Mesenchymal stem cell (in vitro differentiated cells and primary cell): ENCODE measurements around the gene SNORC.

ENCODE experiments used
- DNase-seq: peaks from one replicate; pipeline ENCODE4 v3.0.0-alpha.2; 2013
- H2AFZ ChIP-seq: one replicate; pipeline ENCODE4 v1.6.1; 2013; ENCODE audit warnings: low read depth, mild to moderate bottlenecking, control low read depth, inconsistent platforms, low read length, moderate library complexity
- H2AK5ac ChIP-seq: 2 replicates; pipeline ENCODE4 v1.6.1; 2013; ENCODE audit warnings: low read length, moderate library complexity, mild to moderate bottlenecking, inconsistent platforms; ENCODE audit not compliant: severe bottlenecking
- H2BK120ac ChIP-seq: one replicate; pipeline ENCODE4 v1.6.1; 2013; ENCODE audit warnings: low read depth, mild to moderate bottlenecking, inconsistent platforms, low read length, moderate library complexity
- H2BK12ac ChIP-seq, 2 experiments: one replicate each; pipeline ENCODE4 v1.6.1; 2013; ENCODE audit warnings: inconsistent platforms in 2 of 2, low read length in 2 of 2, mild to moderate bottlenecking in 2 of 2, moderate library complexity in 2 of 2, control low read depth in 1 of 2
- H2BK15ac ChIP-seq: one replicate; pipeline ENCODE4 v1.6.1; 2013; ENCODE audit warnings: mild to moderate bottlenecking, low read depth, inconsistent platforms; ENCODE audit not compliant: poor library complexity, severe bottlenecking
- H2BK5ac ChIP-seq: 2 replicates; pipeline ENCODE4 v1.6.1; 2013; ENCODE audit warnings: low read depth, mild to moderate bottlenecking, low read length, control low read depth, inconsistent platforms; ENCODE audit not compliant: poor library complexity, severe bottlenecking
- H3K14ac ChIP-seq, 2 experiments: one replicate each; pipeline ENCODE4 v1.6.1; 2013; ENCODE audit warnings: inconsistent platforms in 2 of 2, low read length in 2 of 2, control low read depth in 1 of 2, mild to moderate bottlenecking in 1 of 2, moderate library complexity in 1 of 2
- H3K18ac ChIP-seq, 2 experiments: one replicate each; pipeline ENCODE4 v1.6.1; 2013; ENCODE audit warnings: inconsistent platforms in 2 of 2, low read length in 2 of 2, control low read depth in 1 of 2, low read depth in 1 of 2, mild to moderate bottlenecking in 1 of 2
- H3K23ac ChIP-seq, 2 experiments: one replicate each; pipeline ENCODE4 v1.6.1; 2013; ENCODE audit warnings: inconsistent platforms in 2 of 2, low read length in 2 of 2, mild to moderate bottlenecking in 2 of 2, moderate library complexity in 2 of 2, control low read depth in 1 of 2
- H3K27ac ChIP-seq: 2 replicates; pipeline ENCODE4 v1.5.1; 2013; ENCODE audit warnings: mild to moderate bottlenecking, moderate library complexity, low read length, control low read depth, inconsistent platforms; ENCODE audit not compliant: poor library complexity, severe bottlenecking
- H3K27me3 ChIP-seq, 2 experiments: 2 replicates each; pipeline versions ENCODE4 v1.6.1 to v1.7.0; 2013; ENCODE audit warnings: low read length in 2 of 2, mild to moderate bottlenecking in 2 of 2, moderate library complexity in 2 of 2, control low read depth in 1 of 2, inconsistent platforms in 1 of 2; ENCODE audit not compliant: control insufficient read depth in 1 of 2, insufficient read depth in 1 of 2
- H3K36me3 ChIP-seq, 2 experiments: 2 replicates each; pipeline versions ENCODE4 v1.6.1 to v1.7.0; 2013; ENCODE audit warnings: low read length in 2 of 2, control low read depth in 1 of 2, inconsistent platforms in 1 of 2, low read depth in 1 of 2, mild to moderate bottlenecking in 1 of 2; ENCODE audit not compliant: insufficient read depth in 2 of 2, control insufficient read depth in 1 of 2
- H3K4ac ChIP-seq, 2 experiments: one replicate each; pipeline ENCODE4 v1.6.1; 2013; ENCODE audit warnings: inconsistent platforms in 2 of 2, low read length in 2 of 2, mild to moderate bottlenecking in 2 of 2, moderate library complexity in 2 of 2, control low read depth in 1 of 2, low read depth in 1 of 2
- H3K4me1 ChIP-seq: 2 replicates; pipeline ENCODE4 v1.6.1; 2013; ENCODE audit warnings: low read depth, low read length, control low read depth; ENCODE audit not compliant: control insufficient read depth, insufficient read depth
- H3K4me2 ChIP-seq: 2 replicates; pipeline ENCODE4 v1.6.1; 2013; ENCODE audit warnings: low read length, mild to moderate bottlenecking, inconsistent platforms; ENCODE audit not compliant: poor library complexity, severe bottlenecking
- H3K4me3 ChIP-seq, 2 experiments: 2 replicates each; pipeline versions ENCODE4 v1.5.1 to v1.7.0; 2013; ENCODE audit warnings: low read length in 2 of 2, mild to moderate bottlenecking in 2 of 2, control low read depth in 1 of 2, low read depth in 1 of 2; ENCODE audit not compliant: insufficient read depth in 1 of 2
- H3K79me1 ChIP-seq: replicated peaks from 2 replicates; pipeline ENCODE4 v1.6.1; 2013; ENCODE audit warnings: mild to moderate bottlenecking, control low read depth, low read length, inconsistent platforms; ENCODE audit not compliant: poor library complexity, severe bottlenecking
- H3K9ac ChIP-seq: 2 replicates; pipeline ENCODE4 v1.7.0; 2013; ENCODE audit warnings: mild to moderate bottlenecking, low read length, moderate library complexity
- H3K9me3 ChIP-seq: 2 replicates; pipeline ENCODE4 v1.7.0; 2013; ENCODE audit warnings: mild to moderate bottlenecking, low read length; ENCODE audit not compliant: control insufficient read depth
- H4K8ac ChIP-seq: one replicate; pipeline ENCODE4 v1.6.1; 2013; ENCODE audit warnings: inconsistent platforms, mild to moderate bottlenecking, low read length, moderate library complexity
- H4K91ac ChIP-seq: one replicate; pipeline ENCODE4 v1.6.1; 2013; ENCODE audit warnings: mild to moderate bottlenecking, low read length, inconsistent platforms
- WGBS: methylation state at CpG from one replicate; pipeline ENCODE4 v1.1.7; 2013; ENCODE audit warnings: mixed read lengths; 5-methylcytosine and 5-hydroxymethylcytosine counted together

Gene SNORC

GRCh38 chr2:232882505-232883115 is 12.5 kb downstream of the SNORC start:
- Histone ChIP-seq H3K9ac (no peak overlapping the region), H3K4me2 (no peak overlapping the region), H2AK5ac (no peak overlapping the region), H3K27ac (no peak overlapping the region), H4K8ac (no peak overlapping the region), H2BK120ac (no peak overlapping the region), H3K79me1 (no peaks in the 10 kb centered on the region), H3K27me3 (peaks cover 5 to 26% of the 10 kb centered on the region in 2 experiments), H2BK5ac (no peak overlapping the region), H3K18ac (no peak overlapping the region), H3K9me3 (no peaks in the 10 kb centered on the region), H2BK12ac (no peak overlapping the region), H2AFZ (no peak overlapping the region), H3K4me1 (peaks cover 5% of the 10 kb centered on the region), H3K36me3 (peaks cover 0 to 20% of the 10 kb centered on the region in 2 experiments), H3K14ac (no peak overlapping the region), H4K91ac (no peak overlapping the region), H2BK15ac (no peak overlapping the region), H3K23ac (no peak overlapping the region), H3K4ac (no peak overlapping the region), H3K4me3 (no peak overlapping the region)
- 94% methylated on average over 17 of the region's 20 CpGs for WGBS
- no peak for DNase-seq

DNA sequence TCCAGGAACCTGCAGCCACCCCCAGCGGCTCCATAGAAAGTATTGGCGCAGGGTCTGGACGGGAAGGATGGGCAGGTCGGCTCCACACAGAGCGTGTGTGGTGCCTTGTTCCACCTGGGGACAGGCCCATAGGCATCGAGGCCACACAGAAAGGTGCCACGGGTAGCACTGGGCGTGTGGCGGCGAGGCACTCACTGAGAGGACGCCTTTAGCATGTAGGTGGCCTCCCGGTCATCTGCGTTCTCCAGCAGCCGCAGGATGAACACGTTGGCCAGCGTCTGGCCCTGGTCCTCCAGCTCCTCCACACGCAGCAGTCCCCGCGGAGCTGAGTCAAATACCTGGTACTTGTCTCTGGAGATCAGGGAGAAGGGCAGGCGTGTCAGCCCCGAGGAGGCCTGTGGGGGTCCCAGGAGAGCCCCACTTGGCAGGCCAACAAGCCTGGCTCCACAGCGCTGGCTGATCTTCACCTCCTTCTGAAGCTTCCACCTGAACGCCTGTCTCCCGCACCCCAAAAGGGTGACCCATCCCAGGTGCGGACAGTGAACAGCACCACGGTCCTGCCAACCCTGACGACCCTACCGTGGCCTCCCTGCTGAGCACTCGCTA is 13.2 kb downstream of the SNORC start:
- no peaks in the 10 kb centered on the region for H3K9me3 ChIP-seq
- peaks cover 7% of the 10 kb centered on the region for H3K4me1 ChIP-seq
- H2BK120ac ChIP-seq = no peak overlapping the region
- H2BK12ac ChIP-seq = no peak overlapping the region
- peak overlapping the region in 1 of 2 experiments; percentile 15 for H3K4me3 ChIP-seq
- no peak overlapping the region for H2AFZ ChIP-seq
- H3K4ac ChIP-seq = no peak overlapping the region
- H2BK5ac ChIP-seq = no peak overlapping the region
- H3K14ac ChIP-seq = no peak overlapping the region
- H3K23ac ChIP-seq = no peak overlapping the region
- no peak overlapping the region for H4K91ac ChIP-seq
- no peak overlapping the region for H2BK15ac ChIP-seq
- H3K27me3 ChIP-seq = peaks cover 5 to 27% of the 10 kb centered on the region in 2 experiments
- no peak overlapping the region for H3K9ac ChIP-seq
- H4K8ac ChIP-seq = no peak overlapping the region
- no peak overlapping the region for H3K27ac ChIP-seq
- no peak overlapping the region for H2AK5ac ChIP-seq
- no peak for DNase-seq
- H3K4me2 ChIP-seq = no peak overlapping the region
- H3K18ac ChIP-seq = no peak overlapping the region
- no peaks in the 10 kb centered on the region for H3K79me1 ChIP-seq
- H3K36me3 ChIP-seq = peaks cover 0 to 20% of the 10 kb centered on the region in 2 experiments
- 96% methylated on average over 29 of the region's 29 CpGs for WGBS

GRCh38 chr2:232884001-232884421 is 13.9 kb downstream of the SNORC start:
- Histone ChIP-seq H2AK5ac (no peak overlapping the region), H3K18ac (no peak overlapping the region), H3K4me3 (no peak overlapping the region), H3K27ac (no peak overlapping the region), H2BK12ac (no peak overlapping the region), H3K9me3 (no peaks in the 10 kb centered on the region), H3K36me3 (peaks cover 0 to 20% of the 10 kb centered on the region in 2 experiments), H2BK5ac (no peak overlapping the region), H2AFZ (no peak overlapping the region), H4K8ac (no peak overlapping the region), H3K14ac (no peak overlapping the region), H3K27me3 (peaks cover 5 to 27% of the 10 kb centered on the region in 2 experiments), H3K4ac (no peak overlapping the region), H3K23ac (no peak overlapping the region), H4K91ac (no peak overlapping the region), H3K79me1 (no peaks in the 10 kb centered on the region), H2BK120ac (no peak overlapping the region), H2BK15ac (no peak overlapping the region), H3K4me2 (no peak overlapping the region), H3K9ac (no peak overlapping the region), H3K4me1 (peaks cover 10% of the 10 kb centered on the region)
- 87% methylated on average over 11 of the region's 11 CpGs for WGBS
- DNase-seq = no peak

DNA sequence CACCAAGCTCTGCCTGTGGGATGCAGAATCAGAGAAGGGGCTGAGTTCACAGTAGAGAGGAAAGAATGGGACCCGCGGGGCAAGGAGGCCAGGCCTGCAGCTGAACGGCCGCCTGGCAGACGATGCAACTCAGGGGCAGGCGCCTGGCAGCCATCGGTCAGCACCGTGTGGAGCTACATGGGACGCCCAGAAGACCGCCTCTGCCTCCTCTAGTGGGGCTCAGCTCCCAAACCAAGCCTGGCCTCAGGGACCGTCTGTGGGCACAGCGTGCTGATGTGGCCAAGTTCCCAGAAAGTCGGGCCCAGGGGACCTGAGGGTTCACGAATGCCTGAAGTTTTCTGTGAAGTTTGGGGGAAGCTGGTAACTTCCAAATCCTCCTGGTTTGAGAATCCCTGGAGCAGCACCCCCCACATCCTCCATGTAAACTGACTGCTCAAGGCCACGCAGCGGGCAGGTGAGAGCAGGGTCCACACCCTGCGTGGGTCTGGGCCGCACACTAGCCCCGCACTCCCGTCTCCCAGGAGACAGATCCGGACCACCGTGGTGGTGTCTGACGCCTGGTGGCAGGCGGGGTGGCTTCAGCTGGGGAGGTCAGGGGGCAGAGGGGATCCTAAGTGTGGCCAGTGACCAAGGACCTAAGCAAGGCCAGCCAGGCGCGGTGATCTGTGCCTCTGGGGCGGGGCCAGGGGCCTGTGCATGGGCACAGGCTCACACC is 14.6 kb downstream of the SNORC start:
- no peak overlapping the region for H4K91ac ChIP-seq
- peak overlapping the region; percentile 12 for H2BK15ac ChIP-seq
- H3K4ac ChIP-seq = no peak overlapping the region
- peaks cover 10% of the 10 kb centered on the region for H3K4me1 ChIP-seq
- H3K27me3 ChIP-seq = peaks cover 5 to 29% of the 10 kb centered on the region in 2 experiments
- H3K36me3 ChIP-seq = peaks cover 0 to 16% of the 10 kb centered on the region in 2 experiments
- H3K9ac ChIP-seq = no peak overlapping the region
- no peak overlapping the region for H3K14ac ChIP-seq
- no peaks in the 10 kb centered on the region for H3K79me1 ChIP-seq
- 94% methylated on average over 24 of the region's 27 CpGs for WGBS
- no peak overlapping the region for H3K4me2 ChIP-seq
- no peak overlapping the region for H2BK12ac ChIP-seq
- no peak overlapping the region for H3K18ac ChIP-seq
- no peaks in the 10 kb centered on the region for H3K9me3 ChIP-seq
- H3K23ac ChIP-seq = no peak overlapping the region
- no peak for DNase-seq
- no peak overlapping the region for H3K4me3 ChIP-seq
- H2BK5ac ChIP-seq = no peak overlapping the region
- H3K27ac ChIP-seq = no peak overlapping the region
- no peak overlapping the region for H2AK5ac ChIP-seq
- no peak overlapping the region for H2BK120ac ChIP-seq
- H2AFZ ChIP-seq = no peak overlapping the region
- no peak overlapping the region for H4K8ac ChIP-seq
